ENCODE measurements around the gene GRM3.

DNA sequence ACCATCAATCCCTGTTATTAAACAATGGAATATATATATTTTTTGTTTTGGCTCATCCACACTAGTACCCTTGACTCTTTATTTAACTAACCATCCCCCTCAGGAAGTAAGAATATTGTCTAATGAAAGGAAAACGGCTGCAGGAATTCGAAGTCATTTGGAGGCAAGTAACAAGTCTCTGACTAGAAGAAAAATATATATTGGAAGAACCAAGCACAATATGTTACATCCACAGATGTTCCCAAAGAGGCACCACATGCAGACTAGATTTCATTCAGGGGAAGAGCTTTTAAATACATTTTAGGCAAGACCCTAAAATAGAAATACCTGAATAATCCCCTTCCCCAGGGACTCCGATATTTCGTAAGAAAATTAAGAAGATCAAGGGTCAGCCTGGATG lies 104.5 kb downstream of the GRM3 start:
- TF ChIP-seq, protein P1, sequence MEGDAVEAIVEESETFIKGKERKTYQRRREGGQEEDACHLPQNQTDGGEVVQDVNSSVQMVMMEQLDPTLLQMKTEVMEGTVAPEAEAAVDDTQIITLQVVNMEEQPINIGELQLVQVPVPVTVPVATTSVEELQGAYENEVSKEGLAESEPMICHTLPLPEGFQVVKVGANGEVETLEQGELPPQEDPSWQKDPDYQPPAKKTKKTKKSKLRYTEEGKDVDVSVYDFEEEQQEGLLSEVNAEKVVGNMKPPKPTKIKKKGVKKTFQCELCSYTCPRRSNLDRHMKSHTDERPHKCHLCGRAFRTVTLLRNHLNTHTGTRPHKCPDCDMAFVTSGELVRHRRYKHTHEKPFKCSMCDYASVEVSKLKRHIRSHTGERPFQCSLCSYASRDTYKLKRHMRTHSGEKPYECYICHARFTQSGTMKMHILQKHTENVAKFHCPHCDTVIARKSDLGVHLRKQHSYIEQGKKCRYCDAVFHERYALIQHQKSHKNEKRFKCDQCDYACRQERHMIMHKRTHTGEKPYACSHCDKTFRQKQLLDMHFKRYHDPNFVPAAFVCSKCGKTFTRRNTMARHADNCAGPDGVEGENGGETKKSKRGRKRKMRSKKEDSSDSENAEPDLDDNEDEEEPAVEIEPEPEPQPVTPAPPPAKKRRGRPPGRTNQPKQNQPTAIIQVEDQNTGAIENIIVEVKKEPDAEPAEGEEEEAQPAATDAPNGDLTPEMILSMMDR (conservative IDR thresholded peaks at IDR 0.05; ENCODE audit: low read length): no peak
- TF ChIP-seq EZH2phosphoT487 (IDR thresholded peaks at IDR 0.05; ENCODE audit: borderline replicate concordance, low read depth, low read length): no peak

Measured in OCI-LY7 (cell line).